ENCODE data around the gene SLC45A1.
"Not testable (repeated sequence)": the region's sequence is repeated elsewhere in the genome, so short reads cannot be mapped to it uniquely, and the experiment has no call there.

The SLC45A1 gene

DNA sequence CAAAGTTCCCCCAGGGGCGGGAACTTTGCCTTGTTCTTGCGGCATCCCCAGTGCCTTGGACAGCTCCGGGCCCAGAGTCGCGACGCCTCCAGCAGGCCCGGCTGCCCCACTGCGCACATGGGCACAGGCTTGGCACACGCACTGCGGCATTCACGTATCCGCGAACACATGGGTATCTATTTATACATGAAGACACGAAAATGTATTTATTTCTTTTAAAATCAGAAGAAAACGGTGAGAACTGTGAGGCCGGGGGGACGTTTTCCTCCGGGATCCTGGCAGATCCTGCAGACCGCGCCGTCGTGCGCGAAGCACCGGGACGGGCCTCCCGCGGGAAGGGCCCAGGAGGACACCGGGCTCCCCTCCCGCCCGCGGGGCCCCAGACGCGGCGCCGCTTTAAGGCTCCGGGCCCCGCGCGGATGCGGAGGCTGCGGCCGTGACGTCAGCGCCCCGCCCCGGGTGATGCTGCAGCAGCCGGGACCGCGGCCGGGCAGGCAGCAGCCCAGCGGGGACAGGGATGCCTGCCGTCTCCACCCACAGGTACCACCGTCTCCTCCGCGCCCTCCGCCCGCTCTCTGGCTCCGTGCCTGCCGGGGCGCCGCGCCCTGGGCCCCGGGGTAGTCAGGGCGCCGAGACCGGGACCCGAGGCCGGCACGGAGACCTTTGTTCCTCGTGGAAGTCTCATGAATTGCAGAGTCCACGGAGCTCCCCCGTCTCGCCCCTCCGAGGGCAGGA is at the start of gene SLC45A1:
Gene SLC45A1, plus strand, starts transcription at position 468 of the 735 bp plus-strand sequence. CDS start 6,216 bp downstream, outside the sequence.
- no peak for DNase-seq (ENCODE audit: low spot score)
- Histone ChIP-seq H3K4me3 (peak within 1 kb of the TSS; percentile 80), H3K27ac (peak within 1 kb of the TSS; percentile 51 to 58)
- TF ChIP-seq, protein P1, sequence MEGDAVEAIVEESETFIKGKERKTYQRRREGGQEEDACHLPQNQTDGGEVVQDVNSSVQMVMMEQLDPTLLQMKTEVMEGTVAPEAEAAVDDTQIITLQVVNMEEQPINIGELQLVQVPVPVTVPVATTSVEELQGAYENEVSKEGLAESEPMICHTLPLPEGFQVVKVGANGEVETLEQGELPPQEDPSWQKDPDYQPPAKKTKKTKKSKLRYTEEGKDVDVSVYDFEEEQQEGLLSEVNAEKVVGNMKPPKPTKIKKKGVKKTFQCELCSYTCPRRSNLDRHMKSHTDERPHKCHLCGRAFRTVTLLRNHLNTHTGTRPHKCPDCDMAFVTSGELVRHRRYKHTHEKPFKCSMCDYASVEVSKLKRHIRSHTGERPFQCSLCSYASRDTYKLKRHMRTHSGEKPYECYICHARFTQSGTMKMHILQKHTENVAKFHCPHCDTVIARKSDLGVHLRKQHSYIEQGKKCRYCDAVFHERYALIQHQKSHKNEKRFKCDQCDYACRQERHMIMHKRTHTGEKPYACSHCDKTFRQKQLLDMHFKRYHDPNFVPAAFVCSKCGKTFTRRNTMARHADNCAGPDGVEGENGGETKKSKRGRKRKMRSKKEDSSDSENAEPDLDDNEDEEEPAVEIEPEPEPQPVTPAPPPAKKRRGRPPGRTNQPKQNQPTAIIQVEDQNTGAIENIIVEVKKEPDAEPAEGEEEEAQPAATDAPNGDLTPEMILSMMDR (IDR thresholded peaks at IDR 0.05) = no peak

GRCh38 chr1:8273036-8273435 is 44.9 kb upstream of the SLC45A1 start:
- no peak overlapping the region for H3K27ac ChIP-seq
- TF ChIP-seq, protein P1 (IDR thresholded peaks at IDR 0.05) = no peak
- no peak overlapping the region for H3K4me3 ChIP-seq
- DNase-seq (ENCODE audit: low spot score) = no peak

- H3K27ac ChIP-seq = no peak overlapping the region
- no peak for DNase-seq (ENCODE audit: low spot score)
- no peak overlapping the region for H3K4me3 ChIP-seq
- TF ChIP-seq, protein P1 (IDR thresholded peaks at IDR 0.05) = no peak
These were observed 43.6 kb upstream of the SLC45A1 start for GRCh38 chr1:8274352-8274751.

GRCh38 chr1:8276173-8276914 is 41.6 kb upstream of the SLC45A1 start:
- no peak for DNase-seq (ENCODE audit: low spot score)
- Histone ChIP-seq H3K27ac (no peak overlapping the region), H3K4me3 (no peak overlapping the region)
- TF ChIP-seq, protein P1 (IDR thresholded peaks at IDR 0.05) = no peak

GRCh38 chr1:8276932-8277331 is 41.0 kb upstream of the SLC45A1 start:
- TF ChIP-seq, protein P1 (IDR thresholded peaks at IDR 0.05) = no peak
- no peak overlapping the region for H3K4me3 ChIP-seq
- no peak overlapping the region for H3K27ac ChIP-seq
- DNase-seq (ENCODE audit: low spot score) = no peak

GRCh38 chr1:8278677-8279076 is 39.2 kb upstream of the SLC45A1 start:
- not testable (repeated sequence) for H3K27ac ChIP-seq; H3K4me3 ChIP-seq; DNase-seq (ENCODE audit: low spot score)

- no peak for DNase-seq (ENCODE audit: low spot score)
- Histone ChIP-seq H3K27ac (peak overlapping the region in 1 of 2 donors; percentile 7), H3K4me3 (no peak overlapping the region)
- TF ChIP-seq, protein P1 (IDR thresholded peaks at IDR 0.05) = no peak
These were observed 35.9 kb upstream of the SLC45A1 start for GRCh38 chr1:8281843-8282509.
